GM19452 (cell line): Measurements from ENCODE around the gene ZNF562.

Source experiments
- ATAC-seq: cut with Tn5 transposase; IDR thresholded peaks from one replicate; pipeline ENCODE4 v1.9.1; 2021; ENCODE audit not compliant: unreplicated experiment

ZNF562 gene

DNA sequence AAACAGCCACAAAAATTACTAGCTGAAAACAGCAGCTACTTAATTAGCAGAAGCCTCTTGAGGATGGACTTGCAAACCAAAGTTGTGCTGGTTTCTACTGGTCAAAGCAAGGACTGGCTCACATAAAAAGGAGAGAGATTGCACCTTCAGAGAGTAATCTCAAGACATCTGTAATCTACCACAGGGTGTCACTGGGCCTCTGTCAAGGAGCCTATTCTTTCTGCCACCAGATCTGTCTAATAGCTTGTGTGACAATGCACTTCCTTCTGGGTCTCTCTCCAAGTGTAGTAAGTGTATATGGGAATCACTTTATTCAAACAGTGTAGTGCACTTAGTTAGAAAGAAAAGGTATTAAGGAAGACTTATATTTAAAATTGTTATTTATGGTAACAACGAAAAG is 29.4 kb downstream of the ZNF562 start:
- no peak for ATAC-seq

DNA sequence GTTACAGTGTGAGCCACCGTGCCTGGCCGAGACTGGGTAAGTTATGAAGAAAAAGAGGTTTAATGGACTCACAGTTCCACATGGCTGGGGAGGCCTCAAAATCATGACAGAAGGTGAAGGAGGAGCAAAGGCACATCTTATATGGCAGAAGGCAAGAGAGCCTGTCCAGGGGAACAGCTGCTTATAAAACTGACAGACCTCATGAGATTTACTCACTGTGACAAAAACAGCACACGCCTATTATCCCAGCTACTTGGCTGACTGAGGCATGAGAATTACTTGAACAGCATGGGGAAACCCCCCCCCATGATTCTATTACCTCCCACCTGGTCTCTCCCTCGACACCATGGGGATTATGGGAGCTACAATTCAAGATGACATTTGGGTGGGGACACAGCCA is 30.4 kb downstream of the ZNF562 start:
- no peak for ATAC-seq

DNA sequence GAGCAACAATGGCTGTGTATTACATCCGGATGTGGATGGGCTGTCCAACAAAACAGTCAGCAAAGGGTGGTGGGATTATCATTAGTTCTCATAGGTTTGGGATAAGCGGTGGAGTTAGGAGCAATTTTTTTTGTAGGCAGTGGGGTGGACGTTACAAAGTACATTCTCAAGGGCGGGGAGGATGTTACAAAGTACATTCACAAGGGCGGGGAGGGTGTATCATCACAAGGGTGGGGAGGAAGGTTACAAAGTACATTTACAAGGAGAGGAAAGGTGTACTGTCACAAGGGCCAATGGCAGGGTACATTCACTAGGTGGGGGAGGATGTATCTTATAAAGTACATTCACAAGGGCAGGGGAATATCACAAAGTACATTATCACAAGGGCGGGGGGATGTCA is 33.1 kb downstream of the ZNF562 start:
- ATAC-seq: no peak

DNA sequence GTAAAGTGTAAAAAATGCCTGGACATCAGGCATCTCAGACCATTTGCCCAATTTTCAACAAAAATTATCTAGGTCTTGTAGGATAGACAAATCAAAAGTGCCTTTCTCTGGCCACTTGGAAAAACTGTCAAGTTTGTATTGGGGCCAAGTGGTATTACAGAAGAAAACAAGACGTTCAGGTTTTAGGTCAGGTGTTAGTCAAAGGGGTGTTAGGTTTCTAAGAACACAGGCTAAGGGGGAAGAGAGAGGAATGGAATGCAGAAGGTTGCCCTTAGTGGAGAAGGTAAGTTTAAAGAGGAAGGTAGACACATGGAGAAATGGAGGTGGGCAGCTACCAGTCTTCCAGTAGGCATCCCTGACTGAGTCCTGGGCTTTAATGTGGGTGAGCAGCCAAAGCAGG is 33.9 kb downstream of the ZNF562 start:
- ATAC-seq: no peak

DNA sequence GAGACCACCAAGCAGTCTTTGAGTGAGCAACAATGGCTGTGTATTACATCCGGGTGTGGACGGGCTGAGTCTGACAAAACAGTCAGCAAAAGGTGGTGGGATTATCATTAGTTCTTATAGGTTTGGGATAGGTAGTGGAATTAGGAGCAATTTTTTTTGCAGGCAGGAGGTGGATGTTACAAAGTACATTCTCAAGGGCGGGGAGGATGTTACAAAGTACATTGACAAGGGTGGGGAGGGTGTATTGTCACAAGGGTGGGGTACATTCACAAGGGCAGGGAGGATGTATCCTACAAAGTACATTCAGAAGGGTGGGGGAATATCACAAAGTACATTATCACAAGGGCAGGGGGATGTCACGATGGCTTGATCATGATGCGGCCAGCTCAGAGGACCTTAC is 38.9 kb downstream of the ZNF562 start:
- no peak for ATAC-seq

- no peak for ATAC-seq
These were observed 47.0 kb downstream of the ZNF562 start for GRCh38 chr19:9627856-9628255.

GRCh38 chr19:9622531-9622930 is 52.4 kb downstream of the ZNF562 start:
- ATAC-seq: no peak

DNA sequence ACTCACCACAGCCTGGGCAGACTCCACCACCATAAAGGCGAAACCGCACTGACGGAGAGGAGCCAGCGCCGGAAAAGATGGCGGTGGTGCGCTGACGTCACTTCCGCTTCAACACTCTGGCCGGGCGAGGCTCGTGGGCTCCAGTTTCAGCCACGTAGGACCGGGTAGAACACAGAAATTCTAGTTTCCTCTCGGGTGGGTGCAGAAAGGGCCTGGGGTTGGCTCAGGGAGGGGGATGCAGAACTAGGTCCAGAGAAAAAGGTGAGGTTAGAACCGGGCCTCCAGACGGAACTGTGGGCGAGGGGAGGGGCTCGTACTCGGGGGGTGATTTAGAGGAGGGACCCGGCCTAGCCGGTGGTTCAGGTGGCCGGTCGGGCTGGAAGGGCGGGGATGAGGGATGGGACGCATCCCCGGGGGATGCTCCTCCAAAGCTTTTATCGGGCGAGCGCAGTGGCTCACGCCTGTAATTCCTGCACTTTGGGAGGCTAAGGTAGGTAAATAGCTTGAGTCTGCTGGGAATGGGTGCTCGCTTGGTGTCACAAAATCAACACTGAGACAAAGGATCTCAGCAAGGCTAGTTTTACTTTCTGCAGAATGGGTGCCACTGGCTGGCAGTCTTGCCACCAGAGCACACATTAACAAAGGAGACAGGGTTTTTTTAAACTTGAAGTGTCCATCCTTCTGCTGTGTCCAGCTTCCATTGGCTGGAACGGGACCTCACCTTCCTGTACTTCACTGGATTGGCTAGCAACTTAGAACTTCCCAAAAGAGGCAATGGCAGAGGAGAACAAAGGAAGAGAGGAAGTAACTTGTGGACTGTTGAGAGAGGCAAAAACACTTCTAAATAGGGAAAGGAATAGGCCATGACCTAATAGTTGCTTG is 53.5 kb downstream of the ZNF562 start, which contains the start of gene ZNF561:
Gene ZNF561, minus strand, starts transcription at position 77 of the 882 bp plus-strand sequence. CDS start 1,776 bp downstream, outside the sequence.
- peak; percentile 77 for ATAC-seq

DNA sequence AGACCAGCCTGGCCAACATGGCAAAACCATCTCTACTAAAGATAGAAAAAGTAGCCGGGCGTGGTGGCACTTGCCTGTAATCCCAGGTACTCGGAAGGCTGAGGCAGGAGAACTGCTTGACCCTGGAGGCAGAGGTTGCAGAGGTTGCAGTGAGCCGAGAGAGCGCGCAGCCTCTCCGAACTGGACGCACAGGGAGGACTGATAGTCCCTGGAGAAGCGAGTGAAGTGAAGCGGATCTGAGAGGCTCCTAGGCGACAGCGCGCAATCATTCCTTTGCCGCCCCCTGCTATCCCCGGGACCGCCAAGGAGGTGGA is 54.1 kb downstream of the ZNF562 start:
- no peak for ATAC-seq

GRCh38 chr19:9615844-9616243 is 59.1 kb downstream of the ZNF562 start:
- ATAC-seq: no peak

GRCh38 chr19:9610484-9611113 is 64.3 kb downstream of the ZNF562 start:
- ATAC-seq: no peak

DNA sequence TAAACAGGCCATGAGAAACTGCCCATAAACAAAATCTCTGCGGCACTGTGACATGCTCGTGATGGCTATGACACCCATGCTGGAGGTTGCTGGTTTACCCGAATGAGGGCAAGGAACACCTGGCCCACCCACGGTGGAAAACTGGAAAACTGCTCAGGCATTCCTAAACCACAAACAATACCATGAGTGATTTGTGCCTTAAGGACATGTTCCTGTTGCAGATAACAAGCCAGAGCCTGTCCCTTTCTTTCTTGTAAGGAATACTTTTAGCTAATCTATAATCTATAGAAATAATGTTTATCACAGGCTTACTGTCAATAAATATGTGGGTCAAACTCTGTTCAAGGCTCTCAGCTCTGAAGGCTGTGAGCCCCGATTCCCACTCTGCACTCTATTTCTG is 66.0 kb downstream of the ZNF562 start:
- no peak for ATAC-seq

DNA sequence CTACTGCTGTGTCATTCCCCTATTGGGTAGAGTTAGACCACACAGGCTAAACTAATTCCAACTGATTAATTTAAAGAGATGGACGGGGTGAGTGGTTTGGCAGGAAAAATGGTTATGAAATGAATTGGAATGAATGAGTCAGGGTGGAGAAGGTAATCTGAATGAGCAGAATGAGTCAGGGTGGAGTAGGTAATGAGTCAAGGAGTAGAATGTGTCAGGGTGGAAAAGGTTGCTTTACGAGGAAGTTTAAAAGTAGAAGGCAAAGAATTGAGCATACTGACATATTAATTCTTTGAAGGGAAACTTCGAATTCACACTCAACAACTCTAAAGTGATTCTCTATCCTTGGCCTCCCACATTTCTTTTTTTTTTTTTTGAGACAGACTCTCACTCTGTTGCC is 77.9 kb downstream of the ZNF562 start:
- ATAC-seq: no peak
